22Rv1 (cell line): Measurements from ENCODE around the gene METTL13.

Experiments used
- ZFX ChIP-seq: fragments of 450-650 bp; IDR thresholded peaks from 2 replicates; pipeline ENCODE4 v1.6.1; 2017; ENCODE audit warnings: antibody characterized with exemption, borderline replicate concordance
- TF ChIP-seq, protein P1 (sequence below): fragments of 450-650 bp; IDR thresholded peaks from 2 replicates; pipeline ENCODE4 v1.5.1; 2017; ENCODE audit warnings: mild to moderate bottlenecking

DNA sequence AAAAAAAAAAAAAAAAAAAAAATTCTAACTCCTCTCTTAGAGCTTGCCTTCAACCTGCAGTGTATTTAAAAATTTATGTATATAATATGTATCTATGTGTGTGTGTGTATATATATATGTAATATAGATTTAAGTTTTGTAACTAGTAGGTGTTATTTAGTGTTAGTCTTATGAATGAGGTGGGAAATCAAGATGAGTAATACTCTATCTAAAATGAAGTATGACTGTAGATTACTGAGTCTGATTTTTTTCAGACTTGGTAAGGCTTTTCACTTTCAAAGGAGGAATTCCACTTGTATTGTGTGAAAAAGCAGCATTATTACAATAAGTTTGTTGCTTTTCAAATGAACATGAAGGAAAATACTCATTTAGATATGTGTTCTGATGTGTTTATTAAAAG is 54.4 kb downstream of the METTL13 start:
- TF ChIP-seq, protein P1, sequence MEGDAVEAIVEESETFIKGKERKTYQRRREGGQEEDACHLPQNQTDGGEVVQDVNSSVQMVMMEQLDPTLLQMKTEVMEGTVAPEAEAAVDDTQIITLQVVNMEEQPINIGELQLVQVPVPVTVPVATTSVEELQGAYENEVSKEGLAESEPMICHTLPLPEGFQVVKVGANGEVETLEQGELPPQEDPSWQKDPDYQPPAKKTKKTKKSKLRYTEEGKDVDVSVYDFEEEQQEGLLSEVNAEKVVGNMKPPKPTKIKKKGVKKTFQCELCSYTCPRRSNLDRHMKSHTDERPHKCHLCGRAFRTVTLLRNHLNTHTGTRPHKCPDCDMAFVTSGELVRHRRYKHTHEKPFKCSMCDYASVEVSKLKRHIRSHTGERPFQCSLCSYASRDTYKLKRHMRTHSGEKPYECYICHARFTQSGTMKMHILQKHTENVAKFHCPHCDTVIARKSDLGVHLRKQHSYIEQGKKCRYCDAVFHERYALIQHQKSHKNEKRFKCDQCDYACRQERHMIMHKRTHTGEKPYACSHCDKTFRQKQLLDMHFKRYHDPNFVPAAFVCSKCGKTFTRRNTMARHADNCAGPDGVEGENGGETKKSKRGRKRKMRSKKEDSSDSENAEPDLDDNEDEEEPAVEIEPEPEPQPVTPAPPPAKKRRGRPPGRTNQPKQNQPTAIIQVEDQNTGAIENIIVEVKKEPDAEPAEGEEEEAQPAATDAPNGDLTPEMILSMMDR, result no peak
- TF ChIP-seq ZFX, result no peak
